HEK293T (cell line): ENCODE measurements around the gene PCCB.

Experiments used
- FOXK2 ChIP-seq: fragments of 450-650 bp; IDR thresholded peaks from 2 replicates; pipeline ENCODE4 v1.6.1; 2016; ENCODE audit warnings: mild to moderate bottlenecking
- FOXM1 ChIP-seq: fragments of 450-650 bp; IDR thresholded peaks from 2 replicates; pipeline ENCODE4 v1.6.1; 2017; ENCODE audit warnings: mild to moderate bottlenecking, borderline replicate concordance
- PKNOX1 ChIP-seq: fragments of 450-650 bp; IDR thresholded peaks from 2 replicates; pipeline ENCODE4 v1.6.1; 2016
- TARDBP ChIP-seq: fragments of 450-650 bp; IDR thresholded peaks from 2 replicates; pipeline ENCODE4 v1.6.1; 2016

GRCh38 chr3:136353461-136353860, 103.3 kb downstream of the PCCB start:
- TF ChIP-seq PKNOX1 (no peak), FOXK2 (no peak), TARDBP (no peak), FOXM1 (no peak)
